ENCODE results near the gene SDC4.

- TF ChIP-seq CTCF (IDR thresholded peaks at IDR 0.05) = no peak
- no peak for TF ChIP-seq POLR2A (IDR thresholded peaks at IDR 0.05)
Measured at GRCh38 chr20:45323731-45324130, 24.5 kb downstream of the SDC4 start.

All from testis (tissue), 2 donors.